HG02885 (cell line): ENCODE measurements around the gene GRB10.

Source experiments
- ATAC-seq: cut with Tn5 transposase; IDR thresholded peaks from one replicate; pipeline ENCODE4 v1.9.1; 2021; ENCODE audit warnings: mild to moderate bottlenecking; ENCODE audit not compliant: unreplicated experiment, poor library complexity

GRB10 gene

DNA sequence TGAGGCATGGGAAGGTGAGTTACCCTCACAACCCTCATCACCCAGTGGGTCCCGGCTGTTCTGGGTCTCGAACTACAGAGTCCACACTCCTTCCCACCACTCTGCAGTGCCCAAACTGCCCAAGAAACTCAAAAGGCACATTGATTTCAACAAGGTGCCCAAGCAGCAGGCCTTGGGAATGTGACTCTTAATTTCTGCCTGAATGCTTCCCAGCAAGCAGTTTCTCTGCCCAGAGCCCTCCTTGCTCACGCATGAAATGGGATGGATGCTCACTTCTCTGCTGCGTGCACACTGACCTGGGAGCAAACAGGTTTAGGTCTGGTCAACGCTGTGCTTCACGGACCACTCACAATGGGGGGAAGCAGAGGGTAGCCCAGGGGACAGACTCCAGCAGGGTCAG lies 77.9 kb downstream of the GRB10 start:
- no peak for ATAC-seq

- no peak for ATAC-seq
Measured at GRCh38 chr7:50703654-50704053, 79.0 kb downstream of the GRB10 start.

DNA sequence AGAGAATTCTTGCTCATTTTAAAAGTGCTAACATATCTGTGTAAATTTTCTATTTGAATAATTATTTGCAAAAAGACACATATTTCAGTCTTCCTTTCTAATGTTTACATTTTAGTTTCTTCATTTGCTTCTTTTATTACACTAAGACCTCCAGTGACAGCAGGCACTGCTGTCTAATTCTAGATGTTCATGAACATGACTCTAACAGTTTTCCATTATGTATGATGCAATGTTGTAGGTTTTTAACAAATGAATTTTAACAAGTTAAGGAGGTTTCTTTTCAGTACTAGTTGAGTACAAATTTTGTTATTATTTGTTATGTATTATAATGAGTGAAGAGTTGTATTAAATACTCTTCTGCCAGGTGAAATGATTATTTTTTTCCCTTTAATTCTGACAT lies 83.6 kb downstream of the GRB10 start:
- no peak for ATAC-seq

GRCh38 chr7:50697748-50698147 lies 84.9 kb downstream of the GRB10 start:
- no peak for ATAC-seq

DNA sequence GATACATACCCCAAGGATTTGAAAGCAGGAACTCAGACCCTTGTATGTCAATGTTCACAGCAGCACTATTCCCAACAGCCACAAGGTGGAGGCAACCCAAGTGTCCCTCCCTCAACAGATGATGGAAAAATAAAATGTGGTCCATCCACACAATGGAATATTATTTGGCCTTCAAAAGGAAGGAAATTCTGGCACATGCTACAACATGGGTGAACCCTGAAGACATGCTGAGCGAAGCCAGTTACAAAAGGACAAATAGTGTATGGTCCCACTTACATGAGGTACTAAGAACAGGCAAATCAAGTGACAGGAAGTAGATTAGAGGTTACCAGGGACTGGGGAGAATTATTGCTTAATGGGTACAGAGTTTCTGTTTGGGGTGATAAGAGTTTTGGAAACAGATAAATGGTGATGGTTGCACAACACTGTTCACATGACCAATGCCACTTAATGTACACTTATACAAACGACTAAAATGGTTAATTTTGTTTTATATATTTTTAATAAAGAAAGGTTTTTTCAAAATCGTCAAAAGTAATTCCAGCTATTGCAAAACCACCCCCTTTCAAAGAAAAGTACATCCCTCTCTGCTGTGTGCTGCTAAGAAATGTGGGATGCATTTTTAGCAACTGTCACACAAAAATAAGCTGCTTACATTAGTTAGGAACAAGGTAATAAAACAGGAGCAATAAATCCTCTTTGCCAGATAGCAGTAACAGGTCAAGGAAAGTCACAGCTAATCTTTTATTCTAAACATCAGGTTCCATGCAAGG lies 85.7 kb downstream of the GRB10 start:
- ATAC-seq = no peak

DNA sequence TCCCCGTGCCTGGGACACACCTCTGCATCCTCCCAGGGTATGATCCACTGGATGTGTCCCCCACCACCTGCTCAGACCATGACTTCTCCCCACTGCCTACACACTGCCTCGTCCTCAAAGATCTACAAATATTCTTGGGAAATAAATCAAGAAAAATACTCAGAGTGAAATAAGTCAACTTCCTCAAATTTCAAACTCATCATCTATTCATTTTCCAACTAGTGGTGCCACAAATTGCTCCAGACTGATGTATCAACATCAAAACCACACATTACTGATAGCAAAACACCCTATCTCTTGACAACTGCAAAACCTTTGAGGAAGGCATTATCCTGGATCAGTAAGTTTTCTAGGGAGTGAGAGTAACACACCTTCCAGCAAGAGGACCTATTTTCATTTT lies 87.7 kb downstream of the GRB10 start:
- ATAC-seq = no peak

DNA sequence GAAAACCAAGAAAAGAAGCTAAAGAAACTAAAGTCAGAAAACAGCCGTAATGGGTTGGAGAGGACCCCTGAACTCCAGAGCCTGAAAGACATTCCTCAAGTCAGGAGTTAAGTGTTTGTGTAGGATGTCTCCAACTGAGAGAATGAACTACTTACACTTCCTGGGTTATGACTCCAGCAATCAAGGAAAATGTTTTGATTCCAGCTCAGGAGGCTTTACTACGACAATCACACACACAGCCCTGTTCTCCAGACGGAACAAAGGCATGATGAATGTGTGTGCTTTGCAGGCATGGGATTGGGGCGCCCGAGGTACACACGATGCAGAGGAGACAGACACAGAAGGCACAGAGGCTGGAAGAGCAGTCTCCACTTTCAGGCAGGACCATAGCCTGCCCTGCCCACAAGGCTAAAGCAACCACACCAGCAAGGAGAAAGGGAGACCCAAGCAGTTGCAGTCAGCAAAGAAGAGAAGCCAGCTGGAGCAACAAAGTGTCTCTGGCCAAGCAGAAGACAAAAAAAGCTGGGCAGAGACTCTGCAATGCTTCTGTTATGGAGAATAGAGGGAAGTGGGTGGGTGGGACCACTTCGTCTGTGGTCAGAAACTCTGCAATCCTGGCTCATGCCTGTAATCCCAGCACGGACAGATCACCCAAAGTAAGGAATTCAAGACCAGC lies 89.1 kb downstream of the GRB10 start:
- ATAC-seq = no peak

DNA sequence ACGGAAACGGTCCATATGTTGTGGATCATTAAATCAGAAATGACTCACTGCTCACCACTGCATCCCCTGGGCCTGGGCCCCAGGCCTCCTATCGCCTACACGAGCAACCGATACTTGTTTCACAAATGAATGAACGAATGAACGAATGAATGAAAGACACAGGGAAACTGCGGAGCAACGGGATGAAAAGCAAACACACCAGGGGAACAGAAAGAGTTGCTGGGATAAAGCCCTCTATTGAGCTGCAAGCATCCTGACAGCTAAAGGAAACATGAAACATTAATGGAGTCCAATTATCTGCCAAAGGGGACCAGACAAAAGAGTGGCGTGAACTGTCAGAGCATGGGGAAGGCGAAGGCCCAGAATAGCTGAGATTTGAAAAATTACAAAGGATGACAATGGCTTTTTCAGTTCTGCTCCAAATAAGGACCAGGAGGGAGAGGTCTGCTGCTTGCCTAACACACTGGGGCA lies 92.1 kb downstream of the GRB10 start:
- no peak for ATAC-seq

DNA sequence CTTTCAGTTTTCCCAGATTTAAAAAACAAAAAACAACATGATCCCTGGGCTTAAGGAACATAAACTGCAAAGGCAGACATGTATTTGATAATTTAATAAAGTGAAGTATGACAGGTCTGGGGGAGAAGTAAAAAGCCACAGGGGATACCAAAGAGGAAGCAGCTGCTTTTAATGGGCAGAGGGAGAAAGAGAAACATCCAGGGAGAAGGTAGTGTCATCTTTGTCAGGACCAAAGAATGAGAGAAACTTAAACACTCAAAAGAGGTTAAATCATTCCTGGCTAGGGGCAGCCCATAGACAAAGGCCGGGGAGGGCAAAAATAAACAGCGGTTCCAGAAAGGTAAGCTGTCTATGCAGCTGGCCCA lies 94.5 kb downstream of the GRB10 start:
- ATAC-seq = no peak

GRCh38 chr7:50687575-50688225 lies 95.0 kb downstream of the GRB10 start:
- no peak for ATAC-seq

GRCh38 chr7:50687096-50687495 lies 95.6 kb downstream of the GRB10 start:
- ATAC-seq = no peak

DNA sequence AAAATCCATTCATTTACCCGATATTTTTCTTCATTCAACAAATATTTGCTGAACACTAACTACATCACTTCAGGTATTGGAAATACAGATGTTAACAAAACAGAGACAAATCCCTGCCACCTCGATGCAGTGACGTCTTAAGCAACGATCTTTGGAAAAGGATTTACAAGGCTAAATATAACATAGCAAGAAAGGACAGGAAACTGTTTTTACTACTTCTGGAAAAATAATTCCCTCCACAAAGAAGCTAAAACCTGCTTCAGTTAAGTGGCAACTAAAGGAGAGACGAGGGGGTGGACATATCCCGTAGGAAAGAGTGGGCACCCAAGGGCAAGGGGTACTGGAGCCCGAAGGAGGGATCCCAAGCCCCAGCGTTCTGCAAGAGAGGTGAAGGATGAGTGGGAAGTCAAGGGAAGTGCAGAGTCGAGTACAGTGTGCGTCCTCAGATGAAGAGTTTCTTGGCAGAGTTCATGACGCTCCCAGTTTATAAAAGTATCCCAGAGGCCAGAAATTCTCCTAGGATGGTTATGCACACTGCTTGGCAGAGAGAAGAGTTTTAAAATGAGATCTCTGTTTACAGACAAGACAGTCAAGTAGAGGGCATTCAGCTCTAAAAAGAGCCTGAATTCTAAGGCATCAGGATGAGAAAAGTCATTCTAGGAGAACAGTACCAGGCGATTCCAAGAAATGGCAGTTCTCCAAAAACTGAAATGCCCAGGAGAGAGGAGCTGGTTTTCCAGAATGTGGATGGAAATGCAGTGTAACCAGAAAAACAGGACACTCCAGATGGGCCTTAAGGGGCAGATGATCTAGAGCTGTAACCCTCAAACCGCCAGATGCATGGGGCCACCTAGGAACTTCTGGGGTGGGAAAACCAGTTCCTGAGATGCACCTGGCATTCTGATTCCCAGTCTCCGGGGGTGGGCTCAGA lies 97.3 kb downstream of the GRB10 start:
- no peak for ATAC-seq

GRCh38 chr7:50684713-50685075 lies 98.0 kb downstream of the GRB10 start:
- no peak for ATAC-seq

DNA sequence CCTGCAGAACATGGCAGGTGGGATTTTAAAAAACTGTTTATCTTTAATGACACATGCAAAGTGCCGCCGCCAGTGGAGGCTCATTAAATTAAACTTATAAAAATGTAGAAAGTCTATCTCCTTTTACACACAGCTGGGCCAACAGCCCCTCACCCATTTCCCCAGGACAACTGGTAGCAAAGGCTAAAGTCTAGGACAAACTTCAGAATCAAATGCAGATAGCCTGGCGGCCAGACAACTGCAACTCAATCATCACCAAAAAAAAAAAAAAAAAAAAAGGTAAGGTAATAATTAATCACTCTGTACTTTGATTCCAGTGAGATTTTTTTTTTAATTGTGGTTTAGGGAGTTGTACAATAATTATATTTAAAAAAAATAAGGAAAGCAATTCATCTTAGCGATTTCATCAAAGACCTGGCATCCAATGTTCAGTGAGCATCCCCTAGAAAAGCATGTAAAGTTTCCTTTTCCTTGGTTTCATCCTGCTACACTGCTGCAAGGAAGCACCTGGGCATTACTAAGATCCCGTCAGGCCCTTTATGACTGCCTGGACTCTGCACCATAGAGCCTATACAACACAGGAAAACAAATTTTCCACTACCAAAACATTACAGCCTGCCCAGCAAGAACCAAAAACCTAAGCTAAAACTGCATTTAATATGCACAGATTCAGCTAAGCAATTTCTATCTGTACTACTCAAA lies 98.5 kb downstream of the GRB10 start:
- ATAC-seq = no peak

- ATAC-seq = no peak
Measured at GRCh38 chr7:50682573-50682972, 100.1 kb downstream of the GRB10 start.

GRCh38 chr7:50682079-50682478 lies 100.6 kb downstream of the GRB10 start:
- ATAC-seq = no peak

DNA sequence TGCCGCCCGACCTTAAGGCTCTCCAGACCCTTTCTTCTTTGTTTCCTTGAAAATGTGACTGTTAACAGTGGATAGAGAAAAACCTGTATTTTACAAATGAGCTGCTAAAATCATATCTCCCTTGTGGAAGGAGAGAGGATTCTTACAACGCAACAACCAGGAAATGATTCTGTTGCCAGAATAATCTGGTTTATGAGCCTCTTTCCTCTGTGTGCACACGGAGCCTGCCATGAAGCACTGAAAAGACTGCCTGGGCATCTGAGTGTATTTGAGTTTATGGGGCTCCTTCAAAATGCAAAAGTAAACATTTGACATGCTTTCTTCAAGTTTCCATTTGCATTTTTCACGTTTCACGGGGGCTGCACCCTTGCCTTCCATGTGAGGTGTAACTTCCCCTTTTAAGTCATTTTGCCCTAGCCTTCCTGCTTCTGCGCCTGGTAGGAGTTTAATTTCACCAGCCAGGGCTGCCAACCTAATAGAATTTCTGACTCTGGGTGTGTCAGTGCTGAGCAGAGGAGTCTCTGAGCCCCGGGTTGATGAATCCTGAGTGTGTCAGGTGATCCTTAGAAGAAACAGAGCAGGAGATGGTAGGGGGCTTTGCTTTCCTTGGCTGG lies 101.2 kb downstream of the GRB10 start:
- ATAC-seq = no peak

GRCh38 chr7:50679218-50680007 lies 103.3 kb downstream of the GRB10 start:
- peak; percentile 75 for ATAC-seq

DNA sequence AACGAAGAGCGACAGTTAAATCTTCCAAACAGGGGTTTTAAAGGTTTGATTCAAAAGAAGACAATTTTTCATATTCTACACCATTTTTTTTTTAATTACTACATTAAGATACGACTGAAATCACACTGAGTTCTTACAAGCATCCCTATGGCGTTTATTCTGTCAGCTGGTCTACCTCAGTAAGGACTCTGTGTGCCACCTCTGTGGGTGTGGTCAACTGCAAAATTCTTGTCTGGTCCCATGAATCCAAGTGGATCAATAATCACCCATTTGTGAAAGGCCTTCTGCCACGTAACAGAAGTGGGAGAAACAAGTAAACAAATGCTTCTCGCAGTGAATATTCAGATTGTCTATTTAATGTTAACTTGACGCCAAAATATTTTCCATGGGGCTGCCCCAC lies 104.1 kb downstream of the GRB10 start:
- ATAC-seq = no peak
